GM19193 (cell line): ENCODE measurements around the gene GALNT17.

ENCODE experiments used
- POLR2A ChIP-seq: IDR thresholded peaks from 4 replicates; pipeline ENCODE4 v1.6.1; 2011; ENCODE audit not compliant: insufficient read depth, insufficient read length; ENCODE audit errors: extremely low read depth

The GALNT17 gene

DNA sequence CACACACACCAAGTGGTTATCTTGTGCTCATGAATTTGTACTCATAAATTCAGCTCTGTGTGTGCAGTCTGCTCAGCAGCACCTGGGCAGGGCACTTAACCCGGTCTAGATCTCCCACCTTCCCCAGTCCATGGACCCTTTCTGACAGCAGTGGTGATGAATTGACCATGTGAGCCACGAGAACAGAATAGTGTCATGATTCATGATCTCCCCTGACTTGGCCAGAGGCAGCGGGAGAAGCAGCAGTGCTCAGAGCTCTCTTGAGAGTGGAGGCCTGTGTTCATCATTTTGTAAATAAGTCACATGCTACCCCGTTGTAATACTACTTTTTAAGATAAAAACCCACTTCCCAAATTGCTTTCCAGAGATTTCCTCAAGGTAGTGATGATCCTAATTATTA, 74.2 kb downstream of the GALNT17 start:
- TF ChIP-seq POLR2A: no peak

DNA sequence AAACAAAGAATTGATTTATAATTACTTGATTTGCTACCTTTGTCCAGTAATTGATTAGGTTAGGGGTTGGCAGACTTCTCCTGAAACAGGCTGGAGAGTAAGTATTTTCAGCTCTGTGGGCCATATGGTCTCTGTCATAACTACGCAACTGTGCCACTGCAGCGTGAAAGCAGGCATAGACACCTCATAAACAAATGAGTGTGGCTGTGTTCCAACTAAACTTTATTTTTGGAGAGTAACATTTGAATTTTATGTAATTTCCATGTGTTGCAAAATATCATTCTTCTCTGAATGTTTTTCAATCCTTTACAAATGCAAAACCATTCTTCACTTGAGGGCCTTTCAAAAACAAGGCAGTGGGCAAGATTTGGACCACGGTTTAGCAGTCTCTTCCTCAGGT, 76.9 kb downstream of the GALNT17 start:
- TF ChIP-seq POLR2A: no peak

DNA sequence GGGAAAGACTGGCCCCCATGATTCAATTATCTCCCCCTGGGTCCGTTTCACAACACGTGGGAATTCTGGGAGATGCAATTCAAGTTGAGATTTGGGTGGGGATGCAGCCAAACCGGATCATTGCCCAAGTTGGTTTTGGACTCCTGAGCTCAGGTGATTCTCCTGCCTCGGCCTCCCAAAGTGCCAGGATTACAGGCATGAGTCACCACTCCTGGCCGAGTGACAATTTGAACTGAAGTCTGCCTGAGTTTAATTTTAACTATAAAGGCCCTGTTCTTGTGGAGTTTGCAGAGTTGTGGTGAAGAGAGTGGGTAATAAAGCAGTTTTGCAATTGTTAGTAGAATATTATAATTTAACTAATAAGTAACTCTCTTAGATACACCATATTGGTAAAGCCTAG, 78.3 kb downstream of the GALNT17 start:
- no peak for TF ChIP-seq POLR2A

DNA sequence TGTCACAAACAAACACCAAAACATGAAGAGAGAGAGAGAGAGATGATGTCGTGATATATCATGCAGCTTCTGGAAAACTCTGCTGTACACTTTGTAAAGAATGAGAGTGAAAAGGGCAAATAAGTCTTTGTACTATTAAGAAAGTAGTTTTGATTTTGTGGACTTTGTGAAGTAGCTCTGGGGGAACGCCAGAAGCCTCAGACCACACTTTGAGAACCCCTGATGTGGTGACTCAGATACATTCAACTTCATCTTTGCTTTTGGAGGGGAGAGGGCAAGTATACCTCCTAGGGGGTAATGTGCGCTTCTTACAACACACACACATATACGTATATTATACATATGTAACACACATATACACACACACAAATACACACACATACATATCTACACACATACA, 84.3 kb downstream of the GALNT17 start:
- no peak for TF ChIP-seq POLR2A

DNA sequence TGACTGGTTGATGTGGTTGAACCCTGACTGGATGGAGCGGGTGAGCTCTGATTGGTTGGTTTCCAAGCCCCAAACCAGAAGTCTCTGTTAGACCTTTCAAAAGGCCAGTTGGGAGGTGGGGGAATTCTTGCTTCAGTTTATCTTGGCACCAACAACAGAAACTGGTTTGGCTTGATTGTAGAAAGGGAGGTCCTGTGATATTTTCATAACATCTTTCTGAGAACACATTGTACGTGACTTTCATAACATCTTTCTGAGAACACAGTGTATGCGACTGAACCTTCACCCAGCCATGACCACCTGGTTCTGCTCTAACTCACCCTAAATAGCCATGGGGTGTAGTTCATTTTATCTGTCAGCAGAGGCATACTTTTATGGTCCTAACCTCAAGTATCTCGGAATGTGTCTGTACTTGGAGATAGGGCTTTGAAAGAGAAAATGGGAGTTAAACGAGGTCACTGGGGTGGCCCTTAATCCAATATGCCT, 88.3 kb downstream of the GALNT17 start:
- no peak for TF ChIP-seq POLR2A

DNA sequence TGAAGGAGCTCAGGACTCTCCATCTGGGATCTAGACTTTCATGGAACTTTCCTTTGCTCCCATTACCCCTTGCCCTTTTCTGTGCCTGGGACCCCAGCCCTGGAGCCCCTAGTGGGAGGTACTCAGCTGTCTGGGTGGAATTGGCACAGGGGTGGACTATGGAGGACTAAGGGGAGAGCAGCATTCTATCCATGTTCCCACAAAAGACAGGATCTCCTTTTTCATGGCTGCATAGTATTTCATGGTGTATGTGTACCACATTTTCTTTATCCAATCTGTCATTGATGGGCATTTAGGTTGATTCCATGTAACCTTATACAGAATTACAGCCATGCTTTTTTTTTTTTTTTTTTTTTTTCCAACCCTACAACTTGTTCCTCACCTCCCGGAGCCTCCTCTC, 89.1 kb downstream of the GALNT17 start:
- TF ChIP-seq POLR2A: no peak

DNA sequence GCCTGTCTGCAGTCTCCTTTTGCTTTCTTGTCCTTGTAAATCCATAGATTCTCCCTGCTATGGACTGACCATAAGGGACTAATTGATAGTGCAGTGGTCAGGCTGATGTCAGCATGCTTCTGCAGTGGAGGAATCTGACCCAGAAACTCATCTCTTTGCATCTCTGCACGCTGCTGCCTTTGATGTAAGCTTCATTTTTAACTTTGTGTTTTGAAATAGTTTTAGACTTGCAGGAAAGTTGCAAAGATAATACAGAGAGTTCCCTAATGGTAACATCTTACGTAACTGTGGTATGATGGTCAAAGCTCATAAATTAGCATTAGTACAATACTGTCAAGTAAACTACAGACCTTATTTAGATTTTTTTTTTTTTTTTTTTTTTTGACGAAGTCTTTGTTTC, 89.6 kb downstream of the GALNT17 start:
- no peak for TF ChIP-seq POLR2A

DNA sequence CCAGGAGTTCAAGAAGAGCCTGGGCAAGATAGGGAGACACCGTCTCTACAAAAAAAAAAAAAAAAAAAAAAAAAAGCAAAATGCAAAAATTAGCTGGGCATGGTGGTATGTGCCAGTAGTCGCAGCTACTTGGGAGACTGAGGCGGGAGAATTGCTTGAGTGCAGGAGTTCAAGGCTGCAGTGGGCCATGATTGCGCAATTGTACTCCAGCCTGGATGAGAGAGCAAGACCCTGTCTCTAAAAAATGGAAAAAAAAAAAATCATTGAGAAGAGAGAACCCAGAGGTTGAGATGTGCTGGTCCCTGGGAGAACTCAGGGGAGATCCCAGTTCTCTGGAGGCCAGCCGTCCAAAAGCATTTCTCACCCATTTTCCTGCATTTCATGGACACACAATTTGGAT, 95.2 kb downstream of the GALNT17 start:
- no peak for TF ChIP-seq POLR2A

DNA sequence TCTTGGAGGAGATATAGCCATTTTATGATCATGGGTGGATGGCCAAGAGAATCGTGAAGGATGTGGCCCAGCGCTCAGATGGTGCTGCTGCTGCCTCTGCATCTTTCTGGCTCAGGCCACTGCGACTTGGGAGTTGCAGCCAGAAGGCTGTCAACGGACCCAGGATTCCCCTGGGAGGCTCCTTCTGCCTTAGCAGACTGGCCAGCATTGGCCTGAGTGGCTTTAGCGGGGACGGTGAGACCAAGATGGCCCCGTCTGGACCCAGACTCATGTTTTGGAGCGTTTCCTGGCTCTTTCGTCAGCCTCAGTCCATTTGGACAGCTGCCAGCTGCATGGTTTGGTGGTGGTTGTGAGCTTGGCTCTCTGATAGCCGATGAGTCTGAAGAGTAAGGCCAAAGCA, 97.2 kb downstream of the GALNT17 start:
- no peak for TF ChIP-seq POLR2A

DNA sequence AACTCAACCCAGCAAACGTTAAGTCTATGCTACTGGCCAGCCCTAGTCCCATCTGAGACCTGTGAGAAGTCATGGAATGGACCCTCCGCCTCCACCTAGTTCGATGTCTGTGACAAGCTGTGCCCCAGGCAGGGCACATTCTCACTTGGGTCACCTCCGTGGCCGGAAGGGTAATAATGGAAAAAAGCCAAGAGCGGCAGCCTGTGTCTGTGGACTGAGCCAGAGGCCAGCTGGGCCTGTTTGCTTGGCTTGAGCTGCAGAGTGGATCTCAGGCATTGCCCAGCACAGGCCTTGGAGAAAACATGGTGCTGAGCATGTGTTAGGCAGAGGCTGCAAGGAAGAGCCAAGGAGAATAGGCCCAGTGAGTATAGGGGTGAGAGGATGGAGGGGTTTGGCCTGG, 97.8 kb downstream of the GALNT17 start:
- TF ChIP-seq POLR2A: no peak

DNA sequence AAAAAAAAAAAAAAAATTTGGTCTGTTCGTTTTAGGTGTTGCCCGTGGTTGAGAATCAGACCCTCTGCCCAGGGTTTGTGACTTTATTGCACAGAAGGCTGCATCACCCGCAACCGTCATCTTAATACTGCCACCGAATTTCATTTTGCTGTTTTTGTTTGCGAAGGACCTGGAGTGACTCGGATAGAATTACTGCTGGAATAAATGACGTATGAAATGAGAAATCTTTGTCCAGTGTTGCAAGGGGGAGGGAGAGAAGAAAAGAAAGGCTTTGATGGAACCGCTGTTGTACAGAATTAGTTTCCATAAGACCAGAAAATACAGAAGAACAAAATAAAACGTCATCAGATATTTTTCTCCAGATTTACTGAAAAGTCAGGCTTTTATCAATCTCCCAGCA, 103.3 kb downstream of the GALNT17 start:
- TF ChIP-seq POLR2A: no peak

DNA sequence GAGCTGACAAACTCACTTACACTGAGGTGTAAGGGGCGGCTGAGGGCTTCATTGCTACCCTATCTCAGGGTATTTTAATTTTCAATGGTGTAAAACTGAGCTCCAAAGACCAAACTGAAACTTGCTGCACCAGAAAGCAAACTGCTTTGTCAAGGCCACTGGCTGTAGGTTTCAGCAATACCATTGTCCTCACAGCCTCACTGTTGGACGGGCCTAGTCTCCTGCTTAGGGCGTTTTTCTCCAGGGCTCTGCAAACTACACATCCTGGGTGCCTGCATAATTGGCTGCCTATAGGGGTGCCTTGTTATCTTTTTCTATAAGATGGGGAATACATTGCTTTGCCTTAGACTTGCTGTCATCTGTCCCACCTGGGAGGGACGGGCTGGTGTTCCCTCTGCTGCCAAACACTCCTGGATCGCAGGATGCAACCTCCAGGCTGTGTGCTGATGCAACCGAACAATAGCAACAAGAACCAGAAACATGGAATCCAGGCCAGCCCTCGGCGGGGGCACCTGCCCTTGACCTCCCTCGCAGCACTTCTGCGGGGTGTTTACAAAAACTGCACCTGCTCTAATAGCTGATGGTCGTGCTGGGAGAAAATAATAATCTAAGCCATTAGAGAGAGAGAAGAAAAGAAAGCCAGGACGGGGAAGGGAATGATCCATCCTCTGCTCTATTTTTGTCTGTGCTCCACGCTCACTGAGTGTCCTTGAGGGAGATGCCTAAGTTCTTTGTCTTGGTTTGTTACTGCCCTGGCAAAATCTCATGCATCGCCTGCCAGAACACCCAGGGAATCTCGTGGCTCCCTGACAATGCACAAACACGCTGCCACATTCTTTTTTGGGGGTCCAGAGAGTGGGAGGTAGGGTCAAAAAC, 104.5 kb downstream of the GALNT17 start:
- TF ChIP-seq POLR2A: no peak

DNA sequence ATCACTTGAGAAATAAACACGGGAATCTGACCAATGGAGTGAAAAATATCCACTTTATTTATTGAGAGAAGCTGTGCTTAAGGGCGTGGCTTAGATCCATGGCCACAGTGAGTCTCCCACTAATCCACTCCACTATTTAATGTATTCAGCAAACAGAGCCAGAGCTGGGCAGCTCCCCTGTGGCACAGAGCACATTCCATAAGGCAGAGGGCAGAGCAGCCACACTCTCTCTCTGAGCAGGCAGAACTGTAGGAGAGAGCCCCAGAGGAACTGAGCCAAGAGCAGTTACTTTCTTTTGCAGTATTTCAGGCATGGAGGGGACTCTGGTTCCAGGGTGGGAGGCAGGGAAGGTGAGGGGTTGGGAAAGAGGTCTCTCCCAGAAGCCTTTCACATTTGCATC, 106.0 kb downstream of the GALNT17 start:
- no peak for TF ChIP-seq POLR2A

DNA sequence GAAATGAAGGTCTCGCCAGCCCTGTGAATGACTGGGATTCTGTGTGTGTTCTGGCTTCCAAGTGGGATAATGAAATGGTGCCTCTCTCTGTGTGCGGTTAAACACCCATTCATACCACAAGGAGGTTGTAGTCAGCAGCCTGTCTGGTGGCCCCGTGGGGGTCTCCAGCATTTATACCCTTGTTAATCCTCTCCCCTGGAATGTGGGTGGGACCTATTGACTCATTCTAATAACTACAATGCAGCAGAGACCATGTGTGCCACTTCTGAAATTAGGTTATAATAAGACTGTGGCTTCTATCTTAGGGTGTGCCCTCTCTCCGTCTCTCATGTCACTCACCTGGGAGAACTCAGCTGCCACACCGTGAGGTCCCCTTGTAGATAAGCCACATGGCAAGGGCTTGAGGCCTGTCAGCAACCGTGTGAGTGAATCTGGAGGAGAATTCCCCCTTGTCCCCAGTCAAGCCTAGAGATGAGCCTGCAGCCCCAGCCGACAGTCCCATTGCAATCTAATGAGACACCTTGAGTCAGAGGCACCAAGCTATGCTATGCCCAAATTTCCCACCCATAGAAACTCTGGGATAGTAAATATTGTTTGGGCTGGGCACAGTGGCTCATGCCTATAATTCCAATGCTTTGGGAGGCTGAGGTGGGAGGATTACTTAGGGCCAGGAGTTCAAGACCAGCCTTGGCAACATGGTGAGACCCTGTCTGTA, 106.8 kb downstream of the GALNT17 start:
- no peak for TF ChIP-seq POLR2A

DNA sequence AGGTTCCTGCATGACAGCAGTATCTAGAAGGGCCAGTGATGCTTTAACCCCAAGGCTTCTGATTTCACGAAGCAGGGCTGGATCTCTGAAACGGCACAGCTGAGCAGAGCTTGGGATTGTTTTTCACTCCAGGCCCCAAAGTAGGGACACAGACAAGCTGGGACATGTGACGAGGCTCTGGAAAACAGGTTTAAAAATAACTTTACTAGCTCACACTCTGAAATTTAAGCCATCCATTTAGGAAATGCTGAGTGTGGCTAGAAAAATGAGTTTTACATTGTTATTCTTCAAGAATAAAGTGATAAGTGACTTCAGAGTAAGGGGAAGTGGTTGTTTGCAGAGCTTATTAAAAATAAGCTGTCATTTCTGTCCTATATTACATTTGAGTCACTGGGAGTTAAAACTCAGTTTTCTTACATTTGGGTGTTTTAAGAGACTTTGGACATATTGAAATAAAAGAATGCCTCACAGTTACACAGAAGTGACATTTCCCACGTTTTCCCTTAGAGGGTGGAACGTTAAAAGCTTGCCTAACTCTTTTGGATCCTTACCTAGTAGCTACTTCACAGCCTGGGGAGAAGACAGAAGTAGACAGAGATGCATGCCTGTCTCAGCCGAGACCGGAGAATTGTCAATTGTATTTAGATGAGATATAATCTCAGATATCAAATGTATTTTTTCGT, 107.8 kb downstream of the GALNT17 start:
- no peak for TF ChIP-seq POLR2A
